Breast epithelium (tissue), 3 donors: ENCODE measurements around the gene MAP4.

Source experiments
- POLR2A ChIP-seq: fragments of 450-650 bp; IDR thresholded peaks from one replicate; pipeline ENCODE4 v1.6.1; 2016; ENCODE audit warnings: antibody characterized with exemption, mild to moderate bottlenecking, moderate library complexity
- TF ChIP-seq, protein P1 (sequence below), 3 donors: fragments of 450-650 bp; IDR thresholded peaks; one replicate each; pipeline ENCODE4 v1.5.1; 2016 to 2017; ENCODE audit warnings: antibody characterized with exemption in 3 of 3, mild to moderate bottlenecking in 3 of 3, moderate library complexity in 3 of 3

DNA sequence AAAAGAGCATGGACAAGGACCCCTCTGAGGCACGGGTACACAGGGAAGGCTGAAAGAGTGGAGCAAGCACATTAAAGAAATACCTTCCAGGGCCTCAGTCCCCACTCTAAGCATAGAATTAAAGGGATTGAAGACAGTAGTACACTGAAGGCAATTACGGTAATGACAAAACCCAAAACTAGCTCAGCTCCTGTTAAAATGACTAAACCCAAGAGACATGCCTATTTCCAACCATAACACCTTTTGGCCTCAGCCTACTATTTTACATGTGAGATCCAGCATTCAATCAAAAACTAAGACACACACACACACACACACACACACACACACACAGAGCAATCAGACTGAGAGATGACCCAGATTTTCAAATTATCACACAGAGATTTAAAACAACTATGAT is 19.8 kb downstream of the MAP4 start:
- TF ChIP-seq, protein P1, sequence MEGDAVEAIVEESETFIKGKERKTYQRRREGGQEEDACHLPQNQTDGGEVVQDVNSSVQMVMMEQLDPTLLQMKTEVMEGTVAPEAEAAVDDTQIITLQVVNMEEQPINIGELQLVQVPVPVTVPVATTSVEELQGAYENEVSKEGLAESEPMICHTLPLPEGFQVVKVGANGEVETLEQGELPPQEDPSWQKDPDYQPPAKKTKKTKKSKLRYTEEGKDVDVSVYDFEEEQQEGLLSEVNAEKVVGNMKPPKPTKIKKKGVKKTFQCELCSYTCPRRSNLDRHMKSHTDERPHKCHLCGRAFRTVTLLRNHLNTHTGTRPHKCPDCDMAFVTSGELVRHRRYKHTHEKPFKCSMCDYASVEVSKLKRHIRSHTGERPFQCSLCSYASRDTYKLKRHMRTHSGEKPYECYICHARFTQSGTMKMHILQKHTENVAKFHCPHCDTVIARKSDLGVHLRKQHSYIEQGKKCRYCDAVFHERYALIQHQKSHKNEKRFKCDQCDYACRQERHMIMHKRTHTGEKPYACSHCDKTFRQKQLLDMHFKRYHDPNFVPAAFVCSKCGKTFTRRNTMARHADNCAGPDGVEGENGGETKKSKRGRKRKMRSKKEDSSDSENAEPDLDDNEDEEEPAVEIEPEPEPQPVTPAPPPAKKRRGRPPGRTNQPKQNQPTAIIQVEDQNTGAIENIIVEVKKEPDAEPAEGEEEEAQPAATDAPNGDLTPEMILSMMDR (IDR thresholded peaks at IDR 0.05) = no peak
- no peak for TF ChIP-seq POLR2A
